GM12891 (cell line): ENCODE measurements around the gene ZNF700. TPM values are rescaled to one million over a fixed set of nuclear protein-coding genes. Genes with fewer than 3 reads are reported as not detected.
A peak's percentile ranks its signal among the peaks of the same experiment; 100 is the strongest.
"Not testable (repeated sequence)": the region's sequence is repeated elsewhere in the genome, so short reads cannot be mapped to it uniquely, and the experiment has no call there.

Experiments used
- DNase-seq: peaks from one replicate; pipeline ENCODE4 v3.0.0; 2011; ENCODE audit warnings: low spot score; ENCODE audit not compliant: insufficient read length
- FAIRE-seq: peaks from 2 replicates; lab custom pipeline; 2011; peaks lifted over from hg19 to GRCh38; lab: Jason Lieb, UNC
- PAX5 ChIP-seq: IDR thresholded peaks from 2 replicates; pipeline ENCODE4 v1.6.1; 2011; ENCODE audit warnings: low read length, moderate library complexity, mild to moderate bottlenecking; ENCODE audit not compliant: insufficient read depth, severe bottlenecking
- POLR2A ChIP-seq: IDR thresholded peaks from 2 replicates; pipeline ENCODE4 v1.6.1; 2011; ENCODE audit warnings: low read depth, low read length, control low read depth
- POLR2AphosphoS5 ChIP-seq: IDR thresholded peaks from 2 replicates; pipeline ENCODE4 v1.6.1; 2011; ENCODE audit warnings: low read depth, low read length, control low read depth
- POU2F2 ChIP-seq: IDR thresholded peaks from 2 replicates; pipeline ENCODE4 v1.6.1; 2011; ENCODE audit warnings: low read depth, mild to moderate bottlenecking, control low read depth, low read length, moderate library complexity
- SPI1 ChIP-seq: IDR thresholded peaks from 2 replicates; pipeline ENCODE4 v1.6.1; 2011; ENCODE audit warnings: low read depth, low read length, control low read depth
- TAF1 ChIP-seq: IDR thresholded peaks from 2 replicates; pipeline ENCODE4 v1.6.1; 2011; ENCODE audit warnings: low read depth, low read length, control low read depth
- polyA plus RNA-seq: library from polyadenylated mRNA; unstranded; fragments of >200 nt; gene quantifications from one replicate; pipeline ENCODE4 v1.2.1, GENCODE V29; 2012; ENCODE audit warnings: low read depth, missing spikeins, inconsistent platforms; ENCODE audit not compliant: missing spikeins

The ZNF700 gene
- 6.2 TPM for polyA plus RNA-seq

GRCh38 chr19:11924886-11925650 lies at the start of gene ZNF700:
Gene ZNF700 (plus strand): TSS chr19:11925107. CDS start chr19:11925211, 104 bp downstream.
- FAIRE-seq (no peak), DNase-seq (peak; percentile 73)
- TF ChIP-seq SPI1: 0 out of 2 replicates have a peak, but pooled peaks have one; percentile 29
- peak; percentile 89; the same call in 1 of the 2 replicates for TF ChIP-seq POLR2A
- TF ChIP-seq POU2F2: peak; percentile 56; the same call in 1 of the 2 replicates
- peak; percentile 89 for TF ChIP-seq POLR2AphosphoS5
- no peak for TF ChIP-seq PAX5
- peak; percentile 90 for TF ChIP-seq TAF1

GRCh38 chr19:11879687-11880266 lies 45.1 kb upstream of the ZNF700 start:
- not testable (repeated sequence) for FAIRE-seq, DNase-seq

- FAIRE-seq: no peak
- DNase-seq: no peak
- TF ChIP-seq TAF1: no peak
- TF ChIP-seq POU2F2: no peak
- no peak for TF ChIP-seq POLR2A
- no peak for TF ChIP-seq SPI1
- TF ChIP-seq PAX5: no peak
- no peak for TF ChIP-seq POLR2AphosphoS5
Observed at GRCh38 chr19:11880598-11880997, 44.3 kb upstream of the ZNF700 start.

- FAIRE-seq (peak; percentile 40), DNase-seq (peak; percentile 34)
- TF ChIP-seq TAF1 (no peak), PAX5 (no peak), POLR2AphosphoS5 (no peak), SPI1 (no peak), POU2F2 (no peak), POLR2A (no peak)
Observed at GRCh38 chr19:11881151-11881800, 43.6 kb upstream of the ZNF700 start.

GRCh38 chr19:11882606-11883005 lies 42.3 kb upstream of the ZNF700 start:
- FAIRE-seq (no peak), DNase-seq (no peak)
- TF ChIP-seq POLR2A: no peak
- TF ChIP-seq POLR2AphosphoS5: no peak
- TF ChIP-seq TAF1: no peak
- TF ChIP-seq POU2F2: no peak
- TF ChIP-seq SPI1: no peak
- no peak for TF ChIP-seq PAX5

GRCh38 chr19:11887234-11887610 lies 37.7 kb upstream of the ZNF700 start:
- no peak for DNase-seq
- FAIRE-seq: no peak
- TF ChIP-seq TAF1 (no peak), SPI1 (no peak), POLR2A (no peak)

- TF ChIP-seq POLR2A (no peak), POLR2AphosphoS5 (no peak)
- peak; percentile 30 for DNase-seq
- no peak for FAIRE-seq
Observed at GRCh38 chr19:11887611-11888531, 37.0 kb upstream of the ZNF700 start, which contains the start of gene ZNF69. Gene ZNF69 (plus strand): TSS chr19:11887782. CDS start chr19:11887924, 142 bp downstream.

GRCh38 chr19:11889901-11890300 lies 35.0 kb upstream of the ZNF700 start:
- DNase-seq, FAIRE-seq: not testable (repeated sequence)

GRCh38 chr19:11890634-11891033 lies 34.3 kb upstream of the ZNF700 start:
- FAIRE-seq (no peak), DNase-seq (no peak)
- TF ChIP-seq TAF1: no peak
- no peak for TF ChIP-seq PAX5
- TF ChIP-seq POLR2A: no peak
- no peak for TF ChIP-seq SPI1
- TF ChIP-seq POU2F2: no peak
- TF ChIP-seq POLR2AphosphoS5: no peak

- FAIRE-seq: no peak
- no peak for DNase-seq
- no peak for TF ChIP-seq POLR2AphosphoS5
- TF ChIP-seq TAF1: no peak
- no peak for TF ChIP-seq POU2F2
- no peak for TF ChIP-seq POLR2A
- no peak for TF ChIP-seq PAX5
- TF ChIP-seq SPI1: no peak
Observed at GRCh38 chr19:11894851-11895250, 30.1 kb upstream of the ZNF700 start.
